ENCODE results near the gene STK39. TPM values are rescaled to one million over a fixed set of nuclear protein-coding genes. Genes with fewer than 3 reads are reported as not detected.

Gene STK39
- total and polyA plus RNA-seq, 2 of the 4 experiments (the other 2 are of a cell fraction): 11.8 to 16.4 TPM

DNA sequence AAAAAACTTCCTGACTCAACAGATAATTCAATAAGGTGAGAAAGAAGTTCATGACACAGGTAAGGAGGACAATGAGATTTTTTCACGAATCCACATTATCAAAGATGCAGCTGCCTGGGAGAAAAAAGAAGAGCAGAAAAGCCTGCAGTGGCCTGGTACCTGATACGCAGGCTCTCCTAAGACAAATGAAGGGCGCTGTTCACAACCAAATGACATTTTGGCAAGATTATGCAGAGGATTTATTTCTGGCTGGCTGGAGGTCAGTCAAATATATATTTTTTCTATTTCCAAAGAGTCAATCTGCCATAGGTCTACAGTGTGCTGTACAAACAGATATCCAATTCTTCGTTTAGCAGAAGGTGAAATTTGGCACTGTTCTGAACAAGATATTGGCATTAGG, 257.3 kb downstream of the STK39 start:
- no peaks in the 10 kb centered on the region for H3K27me3 ChIP-seq (ENCODE audit: control insufficient read depth, insufficient read depth, low read length)
- H4K8ac ChIP-seq (ENCODE audit: low read depth in 2 of 2, low read length in 2 of 2): no peak overlapping the region
- no peak overlapping the region for H2BK20ac ChIP-seq (ENCODE audit: low read depth, low read length)
- no peaks in the 10 kb centered on the region for H3K9me3 ChIP-seq (ENCODE audit: control insufficient read depth, insufficient read depth, low read length)
- H3K14ac ChIP-seq (replicated peaks; ENCODE audit: low read depth, low read length): no peak overlapping the region
- no CpG with 5 or more reads among the region's 4 CpGs for WGBS, 2 experiments (ENCODE audit: extremely low coverage in 2 of 2, insufficient read length in 1 of 2)
- H3K4ac ChIP-seq (ENCODE audit: low read depth, low read length): no peak overlapping the region
- H4K20me1 ChIP-seq (ENCODE audit: insufficient read depth, low read length): no peaks in the 10 kb centered on the region
- no peak overlapping the region for H3K23ac ChIP-seq (ENCODE audit: low read depth, low read length)
- no peak overlapping the region for H2BK120ac ChIP-seq (ENCODE audit: low read depth, low read length)
- no peak overlapping the region for H3K4me3 ChIP-seq (ENCODE audit: insufficient read depth, low read depth, low read length)
- H3K9ac ChIP-seq (ENCODE audit: low read depth, low read length): no peak overlapping the region
- H2BK5ac ChIP-seq (ENCODE audit: low read depth, low read length, poor library complexity, severe bottlenecking): no peak overlapping the region
- H2AK5ac ChIP-seq (ENCODE audit: low read depth, low read length): no peak overlapping the region
- H2AFZ ChIP-seq (replicated peaks; ENCODE audit: low read length, poor library complexity): no peak overlapping the region
- H3K27ac ChIP-seq (ENCODE audit: insufficient read depth, low read length): no peak overlapping the region
- no peak overlapping the region for H3K56ac ChIP-seq (ENCODE audit: extremely low read depth, insufficient read depth, low read length)
- in situ Hi-C loops (cut with MboI; ENCODE audit: low sequenced_read_pairs): no loop called here
- BruUV-seq (replicated peaks): no TSS peak
- CTCF ChIA-PET: interaction anchor here (0.6 to 1.6 kb wide), 4 partner anchors 14 to 155 kb away, joined by 3 to 5 read pairs (median 4); no protein-coding TSS in a partner anchor
- ATAC-seq (ENCODE audit: low read depth): no peak
- no peak overlapping the region for H4K5ac ChIP-seq (ENCODE audit: low read depth, low read length)
- no peak overlapping the region for H2AK9ac ChIP-seq (replicated peaks; ENCODE audit: low read depth, low read length, poor library complexity)
- H3K79me1 ChIP-seq (ENCODE audit: low read depth in 1 of 2, low read length in 2 of 2): peaks cover 4 to 6% of the 10 kb centered on the region in 2 experiments
- TF ChIP-seq NFE2L2 (IDR thresholded peaks at IDR 0.05; ENCODE audit: low read depth, low read length) (no peak), MAFK (IDR thresholded peaks at IDR 0.05; ENCODE audit: low read depth, low read length) (no peak), RFX5 (IDR thresholded peaks at IDR 0.05; ENCODE audit: low read depth, low read length) (no peak), MAZ (IDR thresholded peaks at IDR 0.05; ENCODE audit: borderline replicate concordance, low read depth, low read length) (no peak), MXI1 (IDR thresholded peaks at IDR 0.05; ENCODE audit: borderline replicate concordance, low read depth, low read length) (no peak), RCOR1 (IDR thresholded peaks at IDR 0.05; ENCODE audit: insufficient replicate concordance, low read length) (no peak)
- TF ChIP-seq, protein P1, sequence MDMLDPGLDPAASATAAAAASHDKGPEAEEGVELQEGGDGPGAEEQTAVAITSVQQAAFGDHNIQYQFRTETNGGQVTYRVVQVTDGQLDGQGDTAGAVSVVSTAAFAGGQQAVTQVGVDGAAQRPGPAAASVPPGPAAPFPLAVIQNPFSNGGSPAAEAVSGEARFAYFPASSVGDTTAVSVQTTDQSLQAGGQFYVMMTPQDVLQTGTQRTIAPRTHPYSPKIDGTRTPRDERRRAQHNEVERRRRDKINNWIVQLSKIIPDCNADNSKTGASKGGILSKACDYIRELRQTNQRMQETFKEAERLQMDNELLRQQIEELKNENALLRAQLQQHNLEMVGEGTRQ (IDR thresholded peaks at IDR 0.05; ENCODE audit: low read depth, low read length): no peak
- no peak overlapping the region for H4K91ac ChIP-seq (ENCODE audit: insufficient read depth, low read depth, low read length)
- DNase-seq: no peak
- peaks cover 19% of the 10 kb centered on the region for H3K4me1 ChIP-seq (ENCODE audit: control insufficient read depth, insufficient read depth, low read length)
- no peak overlapping the region for H3K4me2 ChIP-seq (ENCODE audit: low read depth, low read length)
- H3K18ac ChIP-seq (ENCODE audit: low read depth, low read length): no peak overlapping the region
- POLR2A ChIA-PET (ENCODE audit: unreplicated experiment): no interaction called here
- H3K9me1 ChIP-seq (ENCODE audit: insufficient read depth, low read length): no peaks in the 10 kb centered on the region
- H3K36me3 ChIP-seq (ENCODE audit: control insufficient read depth, insufficient read depth, low read length): peaks cover 2% of the 10 kb centered on the region; the same call in 1 of the 2 replicates
- H2BK15ac ChIP-seq (ENCODE audit: low read depth, low read length): no peak overlapping the region
- dilution Hi-C loops (cut with HindIII; ENCODE audit: low sequenced_read_pairs, unreplicated experiment): no loop called here
- intact Hi-C loops (cut with micrococcal nuclease): no loop called here
